SW 1271 (cell line): ENCODE results near the gene ITPR2.

Experiments
- DNase-seq, 2 experiments: peaks; one replicate each; lab custom pipeline; 2025; lab: John Stamatoyannopoulos, UW

The ITPR2 gene

DNA sequence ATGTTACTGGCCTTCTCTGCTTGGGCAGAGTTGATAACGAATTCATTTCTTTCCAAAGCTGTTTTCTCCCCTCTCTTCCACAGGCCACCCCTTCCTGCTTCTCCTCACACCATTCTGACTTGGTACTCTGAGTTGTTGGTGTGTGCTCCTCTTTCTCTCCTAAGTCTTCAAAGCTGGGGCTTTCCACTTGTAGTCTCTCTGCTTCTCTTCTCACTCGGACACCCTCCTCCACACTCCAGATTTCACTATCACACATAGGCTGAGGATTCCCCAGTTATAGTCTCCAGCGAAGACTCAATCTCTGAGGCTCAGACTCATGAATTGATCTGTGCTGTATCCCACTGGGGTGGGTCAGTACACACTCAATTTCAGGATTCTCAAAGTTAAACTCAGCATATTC lies 436.6 kb downstream of the ITPR2 start:
- no peak for DNase-seq

GRCh38 chr12:26389343-26389742 lies 443.7 kb downstream of the ITPR2 start:
- no peak for DNase-seq

- no peak for DNase-seq
Measured at GRCh38 chr12:26384536-26384935, 448.5 kb downstream of the ITPR2 start.

DNA sequence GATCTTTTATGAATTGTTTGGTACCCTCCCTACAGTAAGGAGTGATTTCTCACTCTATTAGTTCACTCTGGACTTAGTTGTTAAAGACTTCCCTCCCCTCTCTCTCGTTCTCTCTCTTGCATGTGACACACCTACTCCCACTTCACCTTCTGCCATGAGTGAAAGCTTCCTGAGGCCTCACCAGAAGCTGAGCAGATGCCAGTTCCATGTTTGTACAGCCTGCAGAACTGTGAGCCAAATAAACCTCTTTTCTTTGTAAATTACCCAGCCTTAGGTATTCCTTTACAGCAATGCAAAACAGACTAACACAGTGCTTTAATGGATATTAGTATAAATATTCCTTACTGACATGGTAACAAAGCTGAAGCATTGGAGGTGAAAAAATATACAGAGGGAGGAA lies 450.0 kb downstream of the ITPR2 start:
- DNase-seq, result no peak

GRCh38 chr12:26380897-26381296 lies 452.1 kb downstream of the ITPR2 start:
- no peak for DNase-seq

- no peak for DNase-seq
Measured at GRCh38 chr12:26379777-26380467, 453.1 kb downstream of the ITPR2 start.

DNA sequence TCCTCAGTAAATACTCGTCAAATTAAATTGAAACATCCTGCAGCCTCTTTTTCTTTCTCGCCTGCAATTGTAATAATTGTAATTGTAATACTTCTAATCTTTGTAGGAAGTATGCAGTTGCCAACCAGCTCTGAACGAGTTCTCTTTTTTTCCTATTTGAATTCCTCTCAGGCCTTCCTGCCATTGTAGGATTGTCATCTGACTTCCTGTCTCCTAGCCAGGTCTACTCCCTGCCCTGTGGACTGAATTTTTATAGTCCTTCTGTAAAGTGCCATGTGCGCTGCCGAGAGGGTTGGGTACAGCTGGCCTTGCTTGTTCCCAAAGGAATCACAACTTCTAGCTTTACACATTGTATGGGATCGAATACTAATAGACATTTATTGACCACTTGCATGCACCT lies 454.3 kb downstream of the ITPR2 start:
- DNase-seq, result no peak

DNA sequence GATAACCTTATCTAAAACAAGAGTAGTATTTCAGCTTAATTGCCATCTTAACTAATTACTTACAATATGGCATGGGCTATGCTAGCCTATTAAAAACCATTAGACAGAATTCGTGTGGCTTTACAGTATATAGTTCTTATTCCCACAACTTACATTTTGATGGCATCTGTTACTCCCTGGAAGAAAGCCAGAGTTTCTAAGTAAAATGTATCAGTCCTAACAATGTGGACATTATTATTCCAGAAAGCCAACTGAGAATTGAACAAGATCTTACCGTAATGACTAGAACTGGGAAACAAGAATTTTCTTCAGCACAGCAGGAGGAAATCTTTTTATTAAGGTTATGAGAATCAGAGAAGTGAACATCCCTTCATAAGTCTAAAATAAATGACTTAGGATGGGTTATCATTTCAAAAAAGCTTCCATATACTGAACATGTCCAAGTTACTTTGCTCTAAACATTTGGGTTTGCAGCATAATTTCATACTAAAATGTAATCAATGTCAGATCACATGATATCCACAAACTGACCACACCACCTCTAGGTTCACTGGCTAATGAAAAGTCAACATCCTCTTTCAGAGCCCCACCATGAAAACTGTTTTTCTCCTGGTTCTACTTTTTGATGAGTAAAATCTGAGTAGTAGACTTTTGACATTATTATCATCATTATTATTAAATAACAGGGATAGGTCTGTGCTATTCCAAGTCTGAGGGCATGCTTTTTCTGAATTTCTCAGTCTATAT lies 457.9 kb downstream of the ITPR2 start:
- no peak for DNase-seq

GRCh38 chr12:26373606-26374495 lies 459.1 kb downstream of the ITPR2 start:
- DNase-seq, result no peak

- DNase-seq, result no peak
Measured at GRCh38 chr12:26372866-26373265, 460.1 kb downstream of the ITPR2 start.

GRCh38 chr12:26370098-26370497 lies 462.9 kb downstream of the ITPR2 start:
- DNase-seq, result no peak

DNA sequence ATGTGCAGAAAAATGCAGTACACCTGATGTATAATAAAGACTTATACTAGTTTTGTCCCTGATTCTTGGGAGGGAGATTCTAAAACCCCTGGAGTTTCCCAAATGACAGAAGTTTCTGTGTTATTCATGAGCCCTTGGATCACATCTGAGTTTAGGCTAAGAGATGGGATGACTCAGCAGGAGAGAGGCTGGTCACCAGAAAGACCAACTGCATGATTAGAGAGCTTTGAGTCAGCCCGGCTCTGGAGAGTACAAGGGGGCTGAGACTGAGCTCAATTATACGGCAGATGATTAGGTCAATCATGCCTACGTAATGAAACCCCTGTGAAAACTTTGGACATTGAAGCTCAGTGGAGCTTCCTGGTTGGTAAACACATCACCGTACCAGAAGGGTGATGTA lies 463.4 kb downstream of the ITPR2 start:
- DNase-seq, result no peak

GRCh38 chr12:26367991-26368730 lies 464.8 kb downstream of the ITPR2 start:
- no peak for DNase-seq

GRCh38 chr12:26361964-26362363 lies 471.0 kb downstream of the ITPR2 start:
- DNase-seq, result no peak

DNA sequence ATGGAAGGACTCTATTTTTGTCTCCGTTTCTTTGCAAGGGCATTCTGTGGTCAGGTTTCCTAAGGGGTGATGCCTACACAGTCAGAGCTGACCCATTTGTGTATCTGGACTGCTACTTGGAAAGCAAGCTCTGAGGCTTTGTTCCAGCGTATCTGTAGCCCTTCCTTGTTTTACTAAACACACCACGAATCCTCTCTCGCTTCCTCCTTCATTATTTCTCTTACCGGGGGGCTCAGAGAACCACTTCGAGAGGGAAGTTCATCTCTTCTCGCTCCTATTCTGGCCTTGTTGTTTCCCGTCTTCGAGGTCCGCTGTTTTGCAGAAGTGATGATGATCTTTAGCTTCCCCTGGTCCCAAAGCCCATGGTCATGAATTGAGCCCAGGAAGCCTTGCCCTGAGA lies 472.9 kb downstream of the ITPR2 start:
- no peak for DNase-seq

- no peak for DNase-seq
Measured at GRCh38 chr12:26359576-26359975, 473.4 kb downstream of the ITPR2 start.

DNA sequence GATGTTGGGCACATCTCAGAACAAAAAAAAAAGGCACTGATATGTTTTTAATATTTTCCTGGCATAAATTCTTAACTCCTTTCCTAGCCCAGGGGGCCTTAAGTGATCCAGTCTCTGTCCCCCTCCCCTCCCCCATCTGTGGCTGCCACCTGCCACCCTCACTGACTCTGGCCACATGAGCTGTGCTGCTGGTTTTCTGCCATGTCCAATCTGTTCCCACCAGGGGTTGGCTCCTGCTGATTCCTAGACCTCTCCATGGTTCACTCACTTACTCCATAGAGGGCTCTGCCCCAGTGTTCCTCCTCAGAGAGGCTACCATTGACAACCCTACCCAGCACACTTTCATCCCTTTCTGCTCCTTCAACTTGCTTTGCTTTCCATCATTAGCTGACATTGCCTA lies 474.3 kb downstream of the ITPR2 start:
- no peak for DNase-seq

GRCh38 chr12:26347300-26347699 lies 485.7 kb downstream of the ITPR2 start:
- DNase-seq, result no peak

DNA sequence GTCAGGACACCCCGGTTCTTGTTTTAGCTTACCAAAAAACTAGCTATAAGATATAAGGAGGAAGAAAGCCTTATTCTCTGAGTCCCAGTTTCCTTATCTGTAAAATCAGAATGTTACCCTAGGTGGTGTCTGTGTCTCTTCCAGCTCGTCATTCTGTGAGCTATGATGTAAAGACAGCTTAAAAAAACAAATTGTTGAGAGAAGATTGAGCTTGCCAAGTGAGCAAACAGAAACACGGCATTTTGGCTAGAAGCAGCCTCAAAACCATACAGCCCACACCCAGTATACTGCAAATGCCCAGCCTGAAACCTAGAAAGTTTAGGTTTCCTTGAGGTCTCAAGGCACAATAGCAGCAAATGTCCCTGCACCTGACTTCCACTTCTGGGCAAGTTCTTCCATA lies 486.3 kb downstream of the ITPR2 start:
- no peak for DNase-seq

DNA sequence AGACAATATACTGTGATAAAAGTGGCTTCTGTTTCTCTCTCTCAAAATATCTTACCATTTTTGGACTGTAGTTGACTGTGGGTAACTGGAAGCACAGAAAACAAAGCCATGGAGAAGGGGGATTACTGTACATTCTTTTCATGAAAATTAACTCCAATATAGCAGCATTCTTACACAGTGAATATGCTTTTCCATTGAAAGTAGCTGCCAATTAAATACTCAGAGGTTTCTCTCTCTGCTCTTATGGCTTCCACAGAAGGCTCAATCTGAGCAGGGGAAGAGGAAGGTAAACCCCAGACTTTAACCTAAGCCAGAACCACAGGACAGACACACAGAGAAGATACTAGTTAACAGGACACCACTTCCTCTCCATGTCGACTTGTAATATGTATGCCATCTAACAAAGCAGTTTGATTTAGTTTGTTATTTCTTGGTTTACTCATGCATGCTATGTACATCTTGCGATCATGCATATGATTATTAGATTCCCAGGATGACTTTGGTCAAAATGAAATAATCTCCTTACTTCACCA lies 487.5 kb downstream of the ITPR2 start:
- DNase-seq, result no peak

- DNase-seq, result no peak
Measured at GRCh38 chr12:26341491-26341890, 491.5 kb downstream of the ITPR2 start.

DNA sequence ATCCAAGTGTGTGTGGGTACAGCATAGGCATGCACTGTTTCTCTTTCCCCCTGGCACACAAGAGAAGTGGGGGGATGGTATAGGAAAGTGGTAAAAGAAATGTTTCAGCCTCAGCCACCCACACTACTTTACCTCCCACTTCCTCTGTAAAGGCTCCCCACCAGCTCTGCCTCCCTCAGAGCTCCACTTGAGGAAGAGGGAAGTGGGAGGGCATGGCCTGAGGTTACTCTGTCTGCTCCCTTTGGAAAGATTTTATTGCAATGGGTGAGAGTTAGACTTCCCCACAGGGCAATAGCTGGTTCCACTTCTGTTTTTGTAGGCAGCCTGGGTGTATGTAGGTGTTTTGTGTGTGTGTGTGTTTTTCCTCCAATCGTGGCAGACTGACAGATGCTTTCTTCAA lies 492.3 kb downstream of the ITPR2 start:
- no peak for DNase-seq
